ENCODE data around the gene GRHL1. TPM values are rescaled to one million over a fixed set of nuclear protein-coding genes. Genes with fewer than 3 reads are reported as not detected.

GRHL1 gene
- total RNA-seq, 4 donors from 2014 or later = 112 to 233 (median 121) TPM

DNA sequence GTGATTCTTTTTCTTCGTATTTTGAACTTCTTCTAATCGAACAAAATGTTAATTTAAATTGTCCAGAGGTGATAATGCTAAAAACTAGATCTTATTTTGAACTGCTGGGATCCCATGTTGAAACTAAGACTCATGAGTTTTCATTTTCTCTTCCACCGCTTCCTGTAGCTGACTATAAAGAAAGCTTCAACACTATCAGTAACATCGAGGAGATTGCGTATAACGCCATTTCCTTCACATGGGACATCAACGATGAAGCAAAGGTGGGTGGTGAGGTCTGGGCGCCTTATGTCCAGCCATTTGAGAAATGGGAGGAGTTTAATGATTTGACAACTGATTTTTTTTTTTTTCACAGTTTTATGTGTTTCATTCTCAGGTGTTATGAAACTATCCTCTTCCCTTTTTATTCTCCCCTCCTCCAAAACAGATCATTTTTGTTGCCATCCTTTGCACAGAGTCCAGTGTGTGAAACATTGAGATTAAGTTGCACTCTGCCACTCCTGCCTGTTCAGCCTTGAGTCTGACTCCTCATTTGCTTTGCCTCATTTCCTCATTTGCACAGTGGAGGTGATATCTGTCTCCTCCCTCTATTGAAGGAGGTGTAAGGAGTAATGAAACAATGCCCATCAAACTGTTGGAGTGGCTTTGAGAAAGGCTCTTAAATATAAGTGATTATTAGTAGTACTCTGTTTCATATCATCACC, 13.8 kb downstream of the GRHL1 start:
- no peak overlapping the region for H3K4me3 ChIP-seq
- peak overlapping the region; percentile 29 for H3K27ac ChIP-seq
- H3K36me3 ChIP-seq = peaks cover 28% of the 10 kb centered on the region
- H3K4me1 ChIP-seq = peaks cover 14% of the 10 kb centered on the region
- H3K27me3 ChIP-seq = no peaks in the 10 kb centered on the region
- WGBS = 91% methylated on average over 8 of the region's 8 CpGs
- no peak for DNase-seq (ENCODE audit: low spot score in 2 of 2)
- H3K9me3 ChIP-seq = no peaks in the 10 kb centered on the region
- TF ChIP-seq POLR2A (IDR thresholded peaks at IDR 0.05) = no peak

DNA sequence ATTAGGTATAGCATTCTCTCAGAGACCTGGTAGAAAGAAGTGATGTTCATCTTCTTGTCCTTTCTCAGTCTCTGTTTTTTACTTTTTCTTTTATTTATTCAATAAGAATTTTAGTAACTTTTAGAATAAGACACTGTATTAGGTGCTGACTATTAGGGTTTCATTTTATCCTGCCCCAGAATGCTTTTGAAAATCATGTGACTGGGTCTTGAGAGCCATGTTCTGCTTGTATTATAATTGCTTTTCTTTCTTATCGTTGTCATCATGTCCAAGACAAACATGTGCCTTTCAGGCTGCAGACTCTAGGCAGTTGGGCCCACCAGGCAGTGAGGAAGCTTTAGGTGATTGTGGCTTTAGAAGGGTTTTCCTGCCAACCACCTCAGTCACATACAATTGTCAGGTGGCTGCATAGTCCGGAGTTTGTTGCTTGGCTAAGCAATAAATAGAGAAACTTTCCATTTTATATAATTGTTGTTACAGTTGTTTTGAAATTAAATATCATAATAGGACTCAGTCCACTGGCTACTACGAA, 15.1 kb downstream of the GRHL1 start:
- 67% methylated on average over 3 of the region's 3 CpGs for WGBS
- TF ChIP-seq EP300 (IDR thresholded peaks at IDR 0.05) = no peak
- no peak for TF ChIP-seq POLR2A (IDR thresholded peaks at IDR 0.05)
- TF ChIP-seq, protein P1, sequence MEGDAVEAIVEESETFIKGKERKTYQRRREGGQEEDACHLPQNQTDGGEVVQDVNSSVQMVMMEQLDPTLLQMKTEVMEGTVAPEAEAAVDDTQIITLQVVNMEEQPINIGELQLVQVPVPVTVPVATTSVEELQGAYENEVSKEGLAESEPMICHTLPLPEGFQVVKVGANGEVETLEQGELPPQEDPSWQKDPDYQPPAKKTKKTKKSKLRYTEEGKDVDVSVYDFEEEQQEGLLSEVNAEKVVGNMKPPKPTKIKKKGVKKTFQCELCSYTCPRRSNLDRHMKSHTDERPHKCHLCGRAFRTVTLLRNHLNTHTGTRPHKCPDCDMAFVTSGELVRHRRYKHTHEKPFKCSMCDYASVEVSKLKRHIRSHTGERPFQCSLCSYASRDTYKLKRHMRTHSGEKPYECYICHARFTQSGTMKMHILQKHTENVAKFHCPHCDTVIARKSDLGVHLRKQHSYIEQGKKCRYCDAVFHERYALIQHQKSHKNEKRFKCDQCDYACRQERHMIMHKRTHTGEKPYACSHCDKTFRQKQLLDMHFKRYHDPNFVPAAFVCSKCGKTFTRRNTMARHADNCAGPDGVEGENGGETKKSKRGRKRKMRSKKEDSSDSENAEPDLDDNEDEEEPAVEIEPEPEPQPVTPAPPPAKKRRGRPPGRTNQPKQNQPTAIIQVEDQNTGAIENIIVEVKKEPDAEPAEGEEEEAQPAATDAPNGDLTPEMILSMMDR (IDR thresholded peaks at IDR 0.05) = no peak
- TF ChIP-seq POLR2AphosphoS5 (IDR thresholded peaks at IDR 0.05) = no peak
- H3K27me3 ChIP-seq = no peaks in the 10 kb centered on the region
- H3K4me1 ChIP-seq = peaks cover 27% of the 10 kb centered on the region
- no peak for DNase-seq (ENCODE audit: low spot score in 2 of 2)
- H3K27ac ChIP-seq = peak overlapping the region; percentile 77
- peaks cover 22% of the 10 kb centered on the region for H3K36me3 ChIP-seq
- H3K4me3 ChIP-seq = no peak overlapping the region
- H3K9me3 ChIP-seq = no peaks in the 10 kb centered on the region

DNA sequence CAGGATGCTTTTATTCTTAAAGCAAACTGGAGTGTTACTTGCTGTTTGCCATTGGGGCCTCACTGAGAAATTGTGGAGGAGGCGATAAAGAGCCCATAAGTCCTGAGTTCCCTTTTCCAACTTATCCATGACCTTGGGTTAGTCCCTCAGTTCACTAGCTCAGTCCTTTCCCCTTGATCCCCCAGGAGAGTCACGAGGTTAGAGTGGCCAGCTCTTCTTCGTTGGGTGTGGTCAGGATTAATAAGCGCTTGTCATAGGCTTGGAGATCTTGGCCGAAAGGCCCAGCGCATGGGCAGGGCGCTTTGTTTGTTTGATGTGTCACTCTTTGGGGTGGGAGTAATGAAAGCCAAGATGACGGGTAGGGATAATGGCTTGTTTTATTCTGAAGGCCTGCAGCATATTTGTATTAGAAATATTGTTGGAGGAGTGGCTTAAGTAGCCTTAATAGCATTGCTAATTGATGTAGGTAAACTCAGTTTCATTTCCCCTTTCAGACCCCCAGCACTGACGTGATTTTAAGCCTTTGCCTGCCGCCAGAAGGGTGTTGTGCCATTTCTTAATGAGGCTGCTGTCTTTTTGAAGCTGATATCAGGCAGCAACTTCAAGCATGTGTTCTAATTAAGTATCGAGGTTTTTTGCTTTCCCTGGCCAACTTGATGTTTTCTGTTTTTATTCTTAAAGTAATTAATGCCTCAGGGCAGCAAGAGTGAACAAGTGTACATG, 15.7 kb downstream of the GRHL1 start:
- no peaks in the 10 kb centered on the region for H3K27me3 ChIP-seq
- TF ChIP-seq, protein P1 (IDR thresholded peaks at IDR 0.05) = no peak
- no peak for TF ChIP-seq POLR2A (IDR thresholded peaks at IDR 0.05)
- no peak for TF ChIP-seq EP300 (IDR thresholded peaks at IDR 0.05)
- no peak for TF ChIP-seq POLR2AphosphoS5 (IDR thresholded peaks at IDR 0.05)
- peaks cover 33% of the 10 kb centered on the region for H3K4me1 ChIP-seq
- H3K9me3 ChIP-seq = no peaks in the 10 kb centered on the region
- WGBS = 64% methylated on average over 11 of the region's 11 CpGs
- H3K36me3 ChIP-seq = peaks cover 22% of the 10 kb centered on the region
- no peak for DNase-seq (ENCODE audit: low spot score in 2 of 2)
- peak overlapping the region; percentile 77 for H3K27ac ChIP-seq
- H3K4me3 ChIP-seq = no peak overlapping the region

DNA sequence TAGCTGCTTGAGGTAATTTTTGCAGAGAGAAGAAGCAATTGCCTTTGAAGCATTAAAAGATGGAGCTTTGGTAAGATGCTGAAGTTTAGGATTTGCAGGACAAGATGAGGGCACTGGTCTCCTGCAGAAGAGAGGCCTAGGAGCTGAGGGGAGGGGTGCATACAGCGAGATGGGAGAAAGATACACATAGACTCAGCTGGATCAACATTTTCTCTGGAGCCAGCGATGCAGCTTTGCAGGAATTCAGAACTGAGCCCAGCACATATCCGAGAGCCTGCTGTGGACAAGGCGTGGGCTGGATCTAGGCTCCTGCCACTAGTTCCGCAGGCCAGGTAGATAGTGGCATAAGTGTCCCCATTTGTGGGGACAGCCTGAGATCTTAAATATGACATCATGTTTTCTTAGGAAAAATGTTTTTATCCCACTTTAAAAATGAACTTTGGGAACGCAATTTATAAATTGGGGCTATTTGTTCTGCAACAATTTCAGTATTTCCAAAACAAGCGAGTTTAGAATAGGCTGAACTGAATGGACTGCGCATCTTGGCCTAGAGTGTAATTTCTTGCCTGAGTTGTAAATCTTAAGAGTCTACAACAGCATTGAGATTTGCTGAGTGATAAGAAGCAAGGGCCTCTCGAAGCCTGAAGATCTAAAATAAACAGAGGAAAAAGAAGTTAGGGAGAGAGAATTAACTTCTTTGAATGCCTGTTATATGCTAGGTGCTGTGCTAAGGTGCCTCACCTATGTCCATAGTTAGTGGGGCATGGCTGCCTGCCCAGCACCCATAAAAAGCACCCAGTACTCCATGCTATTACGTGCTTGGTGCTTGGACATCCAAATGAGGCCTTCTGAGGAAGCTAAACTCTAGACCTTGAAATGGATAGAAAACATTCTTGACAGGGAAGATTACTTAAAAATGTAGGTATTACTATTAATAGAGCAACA, 17.3 kb downstream of the GRHL1 start:
- Histone ChIP-seq H3K27ac (peak overlapping the region; percentile 36), H3K4me1 (peaks cover 49% of the 10 kb centered on the region), H3K27me3 (no peaks in the 10 kb centered on the region), H3K9me3 (no peaks in the 10 kb centered on the region), H3K4me3 (no peak overlapping the region), H3K36me3 (peaks cover 22% of the 10 kb centered on the region)
- TF ChIP-seq POLR2AphosphoS5 (IDR thresholded peaks at IDR 0.05) (no peak), POLR2A (IDR thresholded peaks at IDR 0.05) (no peak), EP300 (IDR thresholded peaks at IDR 0.05) (no peak)
- TF ChIP-seq, protein P1 (IDR thresholded peaks at IDR 0.05) = no peak
- no peak for DNase-seq (ENCODE audit: low spot score in 2 of 2)
- 92% methylated on average over 10 of the region's 10 CpGs for WGBS

DNA sequence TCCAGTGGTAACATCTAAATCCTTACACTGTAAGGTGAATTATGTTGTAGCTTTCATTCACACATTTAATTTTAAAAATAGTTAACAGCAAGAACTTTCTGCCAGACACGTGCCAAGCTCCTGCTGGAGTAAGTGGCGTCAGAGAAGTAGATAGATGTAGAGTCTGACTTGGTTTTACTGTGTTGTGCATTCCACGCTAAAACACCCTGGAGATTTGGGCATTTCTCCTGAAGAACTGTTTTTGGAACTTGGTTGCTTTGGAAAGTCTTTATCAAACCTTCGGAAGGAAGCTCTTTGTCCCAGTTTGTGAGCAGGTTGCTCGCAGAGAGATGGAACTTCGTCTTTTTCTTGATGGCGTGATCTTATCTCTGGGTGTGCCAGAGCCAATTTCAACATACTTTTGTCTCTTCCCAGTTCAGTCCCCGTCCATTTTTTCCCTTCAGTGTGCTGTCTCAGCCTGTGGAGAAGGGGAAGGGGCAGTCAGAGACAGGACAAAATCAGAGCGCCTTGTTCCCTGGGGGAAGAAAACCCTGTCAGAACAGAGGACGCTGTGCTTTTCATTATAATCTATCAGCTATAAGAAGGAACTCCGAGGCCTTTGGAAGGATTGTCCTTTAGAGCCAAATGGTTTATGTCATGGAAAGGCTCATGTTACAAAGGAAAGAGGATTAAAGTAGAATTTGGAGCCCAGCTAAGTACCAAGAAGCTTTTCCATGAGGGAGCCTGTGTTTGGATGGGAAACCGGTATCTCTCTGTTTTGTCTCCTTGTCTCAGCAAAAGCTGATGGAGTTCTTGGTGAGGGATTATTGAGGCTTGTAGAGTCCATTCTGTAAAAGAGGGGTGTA, 18.9 kb downstream of the GRHL1 start:
- Histone ChIP-seq H3K4me3 (no peak overlapping the region), H3K4me1 (peaks cover 58% of the 10 kb centered on the region), H3K27me3 (no peaks in the 10 kb centered on the region), H3K36me3 (peaks cover 15% of the 10 kb centered on the region), H3K27ac (peak overlapping the region; percentile 87), H3K9me3 (no peaks in the 10 kb centered on the region)
- WGBS = 58% methylated on average over 12 of the region's 12 CpGs
- TF ChIP-seq, protein P1 (IDR thresholded peaks at IDR 0.05) = no peak
- TF ChIP-seq POLR2AphosphoS5 (IDR thresholded peaks at IDR 0.05) (no peak), POLR2A (IDR thresholded peaks at IDR 0.05) (no peak), EP300 (IDR thresholded peaks at IDR 0.05) (no peak)
- no peak for DNase-seq (ENCODE audit: low spot score in 2 of 2)

Data from suprapubic skin (tissue), 4 donors.